Upper lobe of left lung (tissue), 6 donors: Measurements from ENCODE around the gene N4BP2L2. TPM values are rescaled to one million over a fixed set of nuclear protein-coding genes. Genes with fewer than 3 reads are reported as not detected.

Source experiments
- ATAC-seq, 2 donors: fragments of 200-7000 bp; cut with Tn5 transposase; one replicate each; pipeline ENCODE4 v1.9.1; 2022; ENCODE audit warnings: mild to moderate bottlenecking in 2 of 2, moderate library complexity in 2 of 2; ENCODE audit not compliant: low FRiP score in 2 of 2
- DNase-seq, 2 donors: peaks; one replicate each; pipeline ENCODE4 v3.0.0-alpha.2; 2019 to 2020
- H3K27ac ChIP-seq, 4 donors: fragments of 200-600 bp; sonication (generic); one replicate each; pipeline ENCODE4 v1.5.1; 2016 to 2019
- H3K27me3 ChIP-seq, 4 donors: fragments of 200-600 bp; sonication (generic); one replicate each; pipeline ENCODE4 v1.5.1; 2017 to 2019
- H3K36me3 ChIP-seq, 4 donors: fragments of 200-600 bp; sonication (generic); one replicate each; pipeline ENCODE4 v1.5.1; 2016 to 2019
- H3K4me1 ChIP-seq, 4 donors: fragments of 200-600 bp; sonication (generic); one replicate each; pipeline ENCODE4 v1.5.1; 2018 to 2019
- H3K4me3 ChIP-seq, 4 donors: fragments of 200-600 bp; sonication (generic); one replicate each; pipeline ENCODE4 v1.5.1; 2017 to 2019; ENCODE audit warnings: mild to moderate bottlenecking in 2 of 4, moderate library complexity in 1 of 4
- H3K9me3 ChIP-seq, 4 donors: fragments of 200-600 bp; sonication (generic); one replicate each; pipeline ENCODE4 v1.5.1; 2018 to 2019
- CTCF ChIP-seq, 6 experiments: fragments of 450-650 bp in 4 of 6; fragments of 200-600 bp in 2 of 6; sonication (generic) in 2 of 6; IDR thresholded peaks; one replicate each; pipeline ENCODE4 v1.5.1; 2016 to 2019; ENCODE audit warnings: antibody characterized with exemption in 6 of 6
- EP300 ChIP-seq, 4 donors: sonication (generic); formaldehyde crosslinking; IDR thresholded peaks; one replicate each; pipeline ENCODE4 v1.5.1; 2017; ENCODE audit warnings: antibody characterized with exemption in 4 of 4, control low read depth in 2 of 4
- POLR2A ChIP-seq, 4 donors: fragments of 450-650 bp; IDR thresholded peaks; one replicate each; pipeline ENCODE4 v1.5.1; 2016 to 2017; ENCODE audit warnings: antibody characterized with exemption in 4 of 4, mild to moderate bottlenecking in 2 of 4
- POLR2AphosphoS5 ChIP-seq, 2 donors: sonication (generic); formaldehyde crosslinking; IDR thresholded peaks; one replicate each; pipeline ENCODE4 v1.5.1; 2017; ENCODE audit warnings: antibody characterized with exemption in 2 of 2
- WGBS, 2 donors: methylation state at CpG; one replicate each; pipeline ENCODE4 v1.1.5; 2017 to 2018; 5-methylcytosine and 5-hydroxymethylcytosine counted together
- total RNA-seq, 6 donors: library from RNA; depleted of rRNA in 4 of 6; stranded (reverse); fragments of >200 nt in 4 of 6; gene quantifications; one replicate each; pipeline versions ENCODE4 v1.1.0 to v1.2.1, GENCODE V29; 2016 to 2021
- donor health status: DM: no; HTN: no; CAD: no; lungs with moderate emphysema.
- donor health status: DM: no; HTN: yes; CAD: no; lungs with severe emphysema.

The N4BP2L2 gene
- total RNA-seq, 6 donors from 2014 or later, result 93.7 to 583 (median 146) TPM

DNA sequence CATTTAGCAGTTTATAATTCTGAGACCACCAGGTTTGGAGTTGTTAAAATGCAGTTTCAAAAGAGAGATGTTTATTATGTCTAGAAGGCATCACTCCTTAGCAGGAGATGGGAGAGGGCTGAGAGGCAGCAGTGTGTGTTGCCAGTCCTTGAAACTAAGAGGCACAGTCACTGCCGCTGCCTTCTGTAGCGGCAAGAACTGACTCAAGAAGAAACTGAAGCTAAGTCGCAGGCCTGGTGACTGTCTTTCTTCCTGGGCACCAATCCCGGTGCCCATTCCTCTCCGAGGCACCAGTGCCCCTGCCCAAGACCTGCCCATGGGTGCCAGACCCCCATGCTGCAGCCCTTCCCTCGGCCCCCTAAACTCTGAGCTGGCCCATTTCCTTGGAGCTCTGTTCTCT lies 130.7 kb downstream of the N4BP2L2 start:
- Histone ChIP-seq H3K36me3 (peaks cover 0 to 37% (median 5%) of the 10 kb centered on the region in 4 donors), H3K27ac (no peak overlapping the region), H3K27me3 (no peaks in the 10 kb centered on the region), H3K4me1 (peaks cover 6 to 10% (median 9%) of the 10 kb centered on the region in 4 donors), H3K4me3 (no peak overlapping the region), H3K9me3 (no peaks in the 10 kb centered on the region)
- DNase-seq, result no peak
- no peak for ATAC-seq
- TF ChIP-seq EP300 (IDR thresholded peaks at IDR 0.05), result no peak
- WGBS, 2 donors, result 95 to 98% methylated on average over 6 of the region's 6 CpGs

GRCh38 chr13:32403108-32403507 lies 135.5 kb downstream of the N4BP2L2 start:
- ATAC-seq (no peak), DNase-seq (no peak)
- no peak overlapping the region for H3K27ac ChIP-seq
- 96 to 98% methylated on average over 4 of the region's 4 CpGs for WGBS, 2 donors
- TF ChIP-seq POLR2AphosphoS5 (IDR thresholded peaks at IDR 0.05), result no peak
- TF ChIP-seq EP300 (IDR thresholded peaks at IDR 0.05), result no peak
- no peak for TF ChIP-seq POLR2A (IDR thresholded peaks at IDR 0.05)
- no peak for TF ChIP-seq CTCF (IDR thresholded peaks at IDR 0.05)
- no peaks in the 10 kb centered on the region for H3K9me3 ChIP-seq
- H3K27me3 ChIP-seq, result no peaks in the 10 kb centered on the region
- H3K4me3 ChIP-seq, result no peak overlapping the region
- no peaks in the 10 kb centered on the region for H3K4me1 ChIP-seq
- H3K36me3 ChIP-seq, result peaks cover 0 to 51% (median 10%) of the 10 kb centered on the region in 4 donors

DNA sequence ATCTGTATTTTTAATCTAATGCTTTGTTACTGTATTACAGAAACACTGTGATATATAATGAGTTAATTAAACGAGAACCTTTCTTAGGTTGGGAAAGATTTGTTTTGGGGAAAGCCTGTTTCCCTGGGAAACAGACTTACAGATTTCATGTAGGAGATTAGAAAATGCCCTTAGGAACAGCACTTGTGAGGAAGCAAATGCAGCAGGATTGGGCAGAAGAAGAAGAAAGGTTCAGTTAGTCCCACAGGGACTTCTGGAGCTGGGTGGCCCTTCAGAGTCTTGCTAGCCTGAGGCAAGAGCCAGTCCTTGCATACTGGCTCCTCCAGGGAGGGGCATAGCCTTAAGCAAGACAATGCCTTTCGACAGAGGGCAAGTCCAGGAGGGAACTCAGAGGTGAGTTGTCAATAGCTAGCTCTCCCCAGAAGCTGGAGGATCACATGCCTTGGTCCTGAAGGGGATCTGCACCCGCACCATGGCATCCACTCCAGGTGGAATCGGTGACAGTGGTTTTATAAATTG lies 147.4 kb downstream of the N4BP2L2 start:
- H3K27me3 ChIP-seq, result no peaks in the 10 kb centered on the region
- DNase-seq (no peak), ATAC-seq (no peak)
- no peaks in the 10 kb centered on the region for H3K9me3 ChIP-seq
- TF ChIP-seq POLR2A (IDR thresholded peaks at IDR 0.05) (no peak), EP300 (IDR thresholded peaks at IDR 0.05) (no peak), POLR2AphosphoS5 (IDR thresholded peaks at IDR 0.05) (no peak), CTCF (IDR thresholded peaks at IDR 0.05) (no peak)
- H3K4me1 ChIP-seq, result no peaks in the 10 kb centered on the region
- H3K27ac ChIP-seq, result no peak overlapping the region
- H3K4me3 ChIP-seq, result no peak overlapping the region
- WGBS, 2 donors, result 72 to 83% methylated on average over 4 of the region's 4 CpGs
- H3K36me3 ChIP-seq, result no peaks in the 10 kb centered on the region

DNA sequence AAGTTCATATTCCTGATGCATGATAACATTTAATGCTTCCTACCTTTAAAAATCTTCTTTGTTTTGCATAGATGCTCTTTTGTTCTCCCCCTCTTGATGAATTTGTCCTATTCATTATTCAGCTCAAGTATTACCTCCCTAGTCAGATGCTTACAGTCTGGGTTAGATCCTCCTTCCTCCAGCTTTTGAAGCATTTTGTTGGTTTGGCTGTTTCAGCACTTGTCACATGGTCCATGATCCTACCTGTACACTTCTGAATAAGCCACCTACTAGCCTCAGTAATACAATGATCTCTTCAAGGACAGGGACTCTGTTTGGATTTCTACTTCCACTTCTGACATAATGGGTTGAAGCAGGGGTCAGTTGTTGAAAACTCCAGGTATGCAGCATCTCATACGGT lies 148.1 kb downstream of the N4BP2L2 start:
- no peak overlapping the region for H3K4me3 ChIP-seq
- no peaks in the 10 kb centered on the region for H3K9me3 ChIP-seq
- no peak for TF ChIP-seq POLR2AphosphoS5 (IDR thresholded peaks at IDR 0.05)
- TF ChIP-seq EP300 (IDR thresholded peaks at IDR 0.05), result no peak
- TF ChIP-seq POLR2A (IDR thresholded peaks at IDR 0.05), result no peak
- TF ChIP-seq CTCF (IDR thresholded peaks at IDR 0.05), result no peak
- no peak for ATAC-seq
- no peaks in the 10 kb centered on the region for H3K4me1 ChIP-seq
- no peaks in the 10 kb centered on the region for H3K36me3 ChIP-seq
- no peak overlapping the region for H3K27ac ChIP-seq
- no peak for DNase-seq
- 92 to 93% methylated on average over 1 of the region's 1 CpG for WGBS, 2 donors
- no peaks in the 10 kb centered on the region for H3K27me3 ChIP-seq

DNA sequence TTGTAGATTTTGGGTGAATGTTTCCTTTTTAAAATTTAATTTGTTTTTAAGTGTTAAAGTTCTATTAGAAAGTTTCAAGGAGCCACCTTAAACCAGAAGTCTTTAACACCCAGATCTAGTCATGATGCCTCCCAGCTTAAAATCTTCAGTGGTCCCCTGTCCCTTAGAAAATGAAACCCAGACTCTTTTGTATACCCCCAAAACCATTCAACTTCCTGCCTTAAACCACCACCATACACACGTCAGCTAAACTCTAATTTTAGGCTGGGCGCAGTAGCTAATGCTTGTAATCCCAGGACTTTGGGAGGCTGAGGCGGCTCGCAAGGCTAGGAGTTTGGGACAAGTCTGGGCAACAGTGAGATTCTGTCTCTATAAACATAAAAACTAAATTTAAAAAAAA lies 148.5 kb downstream of the N4BP2L2 start:
- no peak overlapping the region for H3K27ac ChIP-seq
- TF ChIP-seq POLR2A (IDR thresholded peaks at IDR 0.05), result no peak
- TF ChIP-seq POLR2AphosphoS5 (IDR thresholded peaks at IDR 0.05), result no peak
- no peak for TF ChIP-seq EP300 (IDR thresholded peaks at IDR 0.05)
- TF ChIP-seq CTCF (IDR thresholded peaks at IDR 0.05), result no peak
- no peaks in the 10 kb centered on the region for H3K9me3 ChIP-seq
- no peak for ATAC-seq
- H3K36me3 ChIP-seq, result no peaks in the 10 kb centered on the region
- DNase-seq, result no peak
- no peaks in the 10 kb centered on the region for H3K4me1 ChIP-seq
- 85 to 91% methylated on average over 4 of the region's 4 CpGs for WGBS, 2 donors
- no peak overlapping the region for H3K4me3 ChIP-seq
- no peaks in the 10 kb centered on the region for H3K27me3 ChIP-seq
